ENCODE data around the gene MRPL14. TPM values are rescaled to one million over a fixed set of nuclear protein-coding genes. Genes with fewer than 3 reads are reported as not detected.

MRPL14 gene
- total RNA-seq, 1 experiment from 2014 or later, result 69.6 TPM

DNA sequence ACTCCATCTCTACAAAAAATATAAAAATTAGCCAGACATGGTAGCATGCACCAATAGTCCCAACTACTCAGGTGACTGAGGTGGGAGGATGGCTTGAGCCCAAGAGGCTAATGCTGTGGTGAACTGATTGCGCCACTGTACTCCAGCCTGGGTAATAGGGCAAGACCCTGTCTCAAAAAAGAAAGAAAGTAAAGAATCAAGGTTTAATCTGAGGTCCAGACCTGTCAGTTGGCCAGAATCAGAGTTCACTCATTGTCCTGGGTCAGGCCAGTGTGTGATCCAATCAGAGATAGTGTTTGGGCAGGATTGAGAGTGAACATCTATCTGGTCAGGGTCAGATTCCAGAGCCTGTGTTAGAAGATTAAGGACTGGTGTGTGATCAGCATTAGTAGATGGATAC is 15.6 kb upstream of the MRPL14 start:
- ChIA-PET CTCF (no interaction called here), POLR2A (no interaction called here)

More for the DNA sequence above, 15.6 kb upstream of the MRPL14 start:
- Histone ChIP-seq H3K9me3 (ENCODE audit: control insufficient read depth in 1 of 2, insufficient read depth in 1 of 2, low read depth in 1 of 2, low read length in 2 of 2) (no peaks in the 10 kb centered on the region), H2AFZ (ENCODE audit: low read depth, low read length, poor library complexity, severe bottlenecking) (no peak overlapping the region), H3K27ac (ENCODE audit: low read depth, low read length) (no peak overlapping the region), H3K9me2 (ENCODE audit: insufficient read depth) (no peaks in the 10 kb centered on the region), H3K4me3 (replicated peaks in 1 of 2; ENCODE audit: low read depth in 1 of 2, low read length in 2 of 2) (no peak overlapping the region), H3K36me3 (ENCODE audit: control insufficient read depth in 1 of 2, insufficient read depth in 2 of 2, low read length in 2 of 2) (peaks cover 14 to 27% of the 10 kb centered on the region in 2 experiments; a peak in 3 of 4 replicates), H4K20me1 (ENCODE audit: insufficient read depth) (no peaks in the 10 kb centered on the region), H3K4me2 (ENCODE audit: low read length) (no peak overlapping the region), H3K4me1 (ENCODE audit: control insufficient read depth in 1 of 2, insufficient read depth in 2 of 2, low read length in 2 of 2) (no peaks in the 10 kb centered on the region), H3K9ac (ENCODE audit: low read length) (no peak overlapping the region), H3K27me3 (ENCODE audit: insufficient read depth, low read length) (no peaks in the 10 kb centered on the region), H3K79me2 (ENCODE audit: insufficient read depth, low read length) (no peaks in the 10 kb centered on the region)
- intact Hi-C loops (cut with micrococcal nuclease), result no loop called here
- no peak for ATAC-seq
- RAD21 ChIA-PET (ENCODE audit: low non-redundant PET in 1 of 2, low total read pairs in 2 of 2, uncharacterized antibody in 2 of 2, unreplicated experiment in 2 of 2), result no interaction called here
- no TSS peak for BruUV-seq (replicated peaks)
- no peak for DNase-seq (ENCODE audit: low read depth, low spot score)
- TF ChIP-seq, protein P1, sequence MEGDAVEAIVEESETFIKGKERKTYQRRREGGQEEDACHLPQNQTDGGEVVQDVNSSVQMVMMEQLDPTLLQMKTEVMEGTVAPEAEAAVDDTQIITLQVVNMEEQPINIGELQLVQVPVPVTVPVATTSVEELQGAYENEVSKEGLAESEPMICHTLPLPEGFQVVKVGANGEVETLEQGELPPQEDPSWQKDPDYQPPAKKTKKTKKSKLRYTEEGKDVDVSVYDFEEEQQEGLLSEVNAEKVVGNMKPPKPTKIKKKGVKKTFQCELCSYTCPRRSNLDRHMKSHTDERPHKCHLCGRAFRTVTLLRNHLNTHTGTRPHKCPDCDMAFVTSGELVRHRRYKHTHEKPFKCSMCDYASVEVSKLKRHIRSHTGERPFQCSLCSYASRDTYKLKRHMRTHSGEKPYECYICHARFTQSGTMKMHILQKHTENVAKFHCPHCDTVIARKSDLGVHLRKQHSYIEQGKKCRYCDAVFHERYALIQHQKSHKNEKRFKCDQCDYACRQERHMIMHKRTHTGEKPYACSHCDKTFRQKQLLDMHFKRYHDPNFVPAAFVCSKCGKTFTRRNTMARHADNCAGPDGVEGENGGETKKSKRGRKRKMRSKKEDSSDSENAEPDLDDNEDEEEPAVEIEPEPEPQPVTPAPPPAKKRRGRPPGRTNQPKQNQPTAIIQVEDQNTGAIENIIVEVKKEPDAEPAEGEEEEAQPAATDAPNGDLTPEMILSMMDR (IDR thresholded peaks at IDR 0.05 in 2 of 3, conservative IDR thresholded peaks at IDR 0.05 in 1 of 3; ENCODE audit: borderline replicate concordance in 1 of 3, insufficient read depth in 1 of 3, low read depth in 2 of 3, low read length in 2 of 3), result no peak
- TF ChIP-seq, protein P2, sequence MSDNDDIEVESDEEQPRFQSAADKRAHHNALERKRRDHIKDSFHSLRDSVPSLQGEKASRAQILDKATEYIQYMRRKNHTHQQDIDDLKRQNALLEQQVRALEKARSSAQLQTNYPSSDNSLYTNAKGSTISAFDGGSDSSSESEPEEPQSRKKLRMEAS (IDR thresholded peaks at IDR 0.05), result no peak
- TF ChIP-seq FOSL1 (IDR thresholded peaks at IDR 0.05; ENCODE audit: low read depth), result no peak
- TF ChIP-seq, protein P3, sequence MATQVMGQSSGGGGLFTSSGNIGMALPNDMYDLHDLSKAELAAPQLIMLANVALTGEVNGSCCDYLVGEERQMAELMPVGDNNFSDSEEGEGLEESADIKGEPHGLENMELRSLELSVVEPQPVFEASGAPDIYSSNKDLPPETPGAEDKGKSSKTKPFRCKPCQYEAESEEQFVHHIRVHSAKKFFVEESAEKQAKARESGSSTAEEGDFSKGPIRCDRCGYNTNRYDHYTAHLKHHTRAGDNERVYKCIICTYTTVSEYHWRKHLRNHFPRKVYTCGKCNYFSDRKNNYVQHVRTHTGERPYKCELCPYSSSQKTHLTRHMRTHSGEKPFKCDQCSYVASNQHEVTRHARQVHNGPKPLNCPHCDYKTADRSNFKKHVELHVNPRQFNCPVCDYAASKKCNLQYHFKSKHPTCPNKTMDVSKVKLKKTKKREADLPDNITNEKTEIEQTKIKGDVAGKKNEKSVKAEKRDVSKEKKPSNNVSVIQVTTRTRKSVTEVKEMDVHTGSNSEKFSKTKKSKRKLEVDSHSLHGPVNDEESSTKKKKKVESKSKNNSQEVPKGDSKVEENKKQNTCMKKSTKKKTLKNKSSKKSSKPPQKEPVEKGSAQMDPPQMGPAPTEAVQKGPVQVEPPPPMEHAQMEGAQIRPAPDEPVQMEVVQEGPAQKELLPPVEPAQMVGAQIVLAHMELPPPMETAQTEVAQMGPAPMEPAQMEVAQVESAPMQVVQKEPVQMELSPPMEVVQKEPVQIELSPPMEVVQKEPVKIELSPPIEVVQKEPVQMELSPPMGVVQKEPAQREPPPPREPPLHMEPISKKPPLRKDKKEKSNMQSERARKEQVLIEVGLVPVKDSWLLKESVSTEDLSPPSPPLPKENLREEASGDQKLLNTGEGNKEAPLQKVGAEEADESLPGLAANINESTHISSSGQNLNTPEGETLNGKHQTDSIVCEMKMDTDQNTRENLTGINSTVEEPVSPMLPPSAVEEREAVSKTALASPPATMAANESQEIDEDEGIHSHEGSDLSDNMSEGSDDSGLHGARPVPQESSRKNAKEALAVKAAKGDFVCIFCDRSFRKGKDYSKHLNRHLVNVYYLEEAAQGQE (IDR thresholded peaks at IDR 0.05; ENCODE audit: low read depth), result no peak
- TF ChIP-seq SIN3A (IDR thresholded peaks at IDR 0.05; ENCODE audit: low read depth), result no peak
- TF ChIP-seq, protein P4, sequence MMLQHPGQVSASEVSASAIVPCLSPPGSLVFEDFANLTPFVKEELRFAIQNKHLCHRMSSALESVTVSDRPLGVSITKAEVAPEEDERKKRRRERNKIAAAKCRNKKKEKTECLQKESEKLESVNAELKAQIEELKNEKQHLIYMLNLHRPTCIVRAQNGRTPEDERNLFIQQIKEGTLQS (IDR thresholded peaks at IDR 0.05), result no peak
- TF ChIP-seq SP1 (IDR thresholded peaks at IDR 0.05; ENCODE audit: low read depth), result no peak
- no peak for TF ChIP-seq EZH2 (IDR thresholded peaks at IDR 0.05)
- no peak for TF ChIP-seq EGR1 (IDR thresholded peaks at IDR 0.05; ENCODE audit: low read depth)
- no peak for TF ChIP-seq YY1 (IDR thresholded peaks at IDR 0.05; ENCODE audit: extremely low read depth, insufficient replicate concordance, low read depth, low read length)
- TF ChIP-seq, protein P5, sequence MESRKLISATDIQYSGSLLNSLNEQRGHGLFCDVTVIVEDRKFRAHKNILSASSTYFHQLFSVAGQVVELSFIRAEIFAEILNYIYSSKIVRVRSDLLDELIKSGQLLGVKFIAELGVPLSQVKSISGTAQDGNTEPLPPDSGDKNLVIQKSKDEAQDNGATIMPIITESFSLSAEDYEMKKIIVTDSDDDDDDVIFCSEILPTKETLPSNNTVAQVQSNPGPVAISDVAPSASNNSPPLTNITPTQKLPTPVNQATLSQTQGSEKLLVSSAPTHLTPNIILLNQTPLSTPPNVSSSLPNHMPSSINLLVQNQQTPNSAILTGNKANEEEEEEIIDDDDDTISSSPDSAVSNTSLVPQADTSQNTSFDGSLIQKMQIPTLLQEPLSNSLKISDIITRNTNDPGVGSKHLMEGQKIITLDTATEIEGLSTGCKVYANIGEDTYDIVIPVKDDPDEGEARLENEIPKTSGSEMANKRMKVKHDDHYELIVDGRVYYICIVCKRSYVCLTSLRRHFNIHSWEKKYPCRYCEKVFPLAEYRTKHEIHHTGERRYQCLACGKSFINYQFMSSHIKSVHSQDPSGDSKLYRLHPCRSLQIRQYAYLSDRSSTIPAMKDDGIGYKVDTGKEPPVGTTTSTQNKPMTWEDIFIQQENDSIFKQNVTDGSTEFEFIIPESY (IDR thresholded peaks at IDR 0.05; ENCODE audit: extremely low read depth, insufficient replicate concordance, low read length), result no peak
- TF ChIP-seq SRF (IDR thresholded peaks at IDR 0.05; ENCODE audit: low read depth), result no peak
- TF ChIP-seq TCF7L2 (IDR thresholded peaks at IDR 0.05; ENCODE audit: borderline replicate concordance, extremely low read depth, insufficient read depth, insufficient read length), result no peak
- TF ChIP-seq CBX3 (IDR thresholded peaks at IDR 0.05; ENCODE audit: low read depth), result no peak
- TF ChIP-seq EZH2phosphoT487 (IDR thresholded peaks at IDR 0.05; ENCODE audit: borderline replicate concordance), result no peak
- no peak for TF ChIP-seq POLR2A (IDR thresholded peaks at IDR 0.05; ENCODE audit: borderline replicate concordance, extremely low read depth, insufficient read depth, insufficient read length)
- no peak for TF ChIP-seq JUND (IDR thresholded peaks at IDR 0.05)
- no peak for TF ChIP-seq POLR2AphosphoS5 (IDR thresholded peaks at IDR 0.05; ENCODE audit: low read depth, low read length)
- no peak for TF ChIP-seq RAD21 (IDR thresholded peaks at IDR 0.05; ENCODE audit: low read depth)
- no peak for TF ChIP-seq ZNF274 (IDR thresholded peaks at IDR 0.05; ENCODE audit: low read depth, low read length)

Measured in HCT116 (cell line).